GM23338 (cell line): ENCODE measurements around the gene TOP1. TPM values are rescaled to one million over a fixed set of nuclear protein-coding genes. Genes with fewer than 3 reads are reported as not detected.

ENCODE experiments used
- ATAC-seq: fragments of 200-7000 bp; cut with Tn5 transposase; 3 replicates; pipeline ENCODE4 v1.9.1; 2020
- DNase-seq: peaks from one replicate; pipeline ENCODE4 v3.0.0-alpha.2; 2015; ENCODE audit warnings: low spot score
- H2AFZ ChIP-seq: fragments of 200-600 bp; sonication (generic); 2 replicates; pipeline ENCODE4 v1.8.0; 2016; ENCODE audit warnings: antibody characterized with exemption, mild to moderate bottlenecking, moderate library complexity
- H3F3A ChIP-seq: fragments of 200-600 bp; sonication (generic); replicated peaks from 2 replicates; pipeline ENCODE4 v1.8.0; 2017; ENCODE audit warnings: antibody characterized with exemption, mixed run types, low read depth
- H3K27ac ChIP-seq: fragments of 200-600 bp; sonication (generic); 2 replicates; pipeline ENCODE4 v1.6.1; 2016; ENCODE audit warnings: low read depth
- H3K27me3 ChIP-seq: fragments of 200-600 bp; sonication (generic); 2 replicates; pipeline ENCODE4 v1.8.0; 2016; ENCODE audit warnings: mild to moderate bottlenecking, mixed run types, moderate library complexity; ENCODE audit not compliant: insufficient read depth
- H3K36me3 ChIP-seq: fragments of 200-600 bp; sonication (generic); 2 replicates; pipeline ENCODE4 v1.8.0; 2016; ENCODE audit warnings: mild to moderate bottlenecking; ENCODE audit not compliant: insufficient read depth
- H3K4me1 ChIP-seq: fragments of 200-600 bp; sonication (generic); 2 replicates; pipeline ENCODE4 v1.8.0; 2016; ENCODE audit warnings: mild to moderate bottlenecking, moderate library complexity; ENCODE audit not compliant: insufficient read depth
- H3K4me2 ChIP-seq: fragments of 200-600 bp; sonication (generic); 2 replicates; pipeline ENCODE4 v1.7.1; 2017; ENCODE audit warnings: mixed run types
- H3K4me3 ChIP-seq: fragments of 200-600 bp; sonication (generic); 2 replicates; pipeline ENCODE4 v1.6.1; 2016; ENCODE audit warnings: mixed run types
- H3K79me2 ChIP-seq: fragments of 200-600 bp; sonication (generic); replicated peaks from 2 replicates; pipeline ENCODE4 v1.8.0; 2017; ENCODE audit warnings: mild to moderate bottlenecking; ENCODE audit not compliant: insufficient read depth
- H3K9me2 ChIP-seq: fragments of 200-600 bp; sonication (generic); 2 replicates; pipeline ENCODE4 v1.8.0; 2017; ENCODE audit not compliant: insufficient read depth
- H4K20me1 ChIP-seq: fragments of 200-600 bp; sonication (generic); replicated peaks from 2 replicates; pipeline ENCODE4 v1.8.0; 2017; ENCODE audit warnings: mild to moderate bottlenecking; ENCODE audit not compliant: insufficient read depth
- H3K27ac Mint-ChIP-seq: 2 replicates; pipeline ENCODE4 v1.8.0; 2020; ENCODE audit warnings: inconsistent platforms, mild to moderate bottlenecking, moderate library complexity, mixed read lengths
- H3K27me3 Mint-ChIP-seq: 3 replicates; pipeline ENCODE4 v1.8.0; 2022; ENCODE audit warnings: low read depth, mild to moderate bottlenecking, moderate library complexity, mixed read lengths, inconsistent platforms; ENCODE audit not compliant: insufficient read depth, poor library complexity
- H3K36me3 Mint-ChIP-seq: 3 replicates; pipeline ENCODE4 v1.8.0; 2021; ENCODE audit warnings: low read depth, mild to moderate bottlenecking, inconsistent platforms, moderate library complexity, mixed read lengths
- H3K4me1 Mint-ChIP-seq: 3 replicates; pipeline ENCODE4 v1.8.0; 2020; ENCODE audit warnings: mild to moderate bottlenecking, inconsistent platforms, mixed read lengths
- H3K4me3 Mint-ChIP-seq: 3 replicates; pipeline ENCODE4 v1.8.0; 2021; ENCODE audit warnings: moderate library complexity, mild to moderate bottlenecking, inconsistent platforms, mixed read lengths
- H3K9me3 Mint-ChIP-seq: 3 replicates; pipeline ENCODE4 v1.8.0; 2020; ENCODE audit warnings: moderate library complexity, mild to moderate bottlenecking, inconsistent platforms, mixed read lengths
- CREB1 ChIP-seq: fragments of 250-450 bp; sonication (Bioruptor Pico); IDR thresholded peaks from 2 replicates; pipeline ENCODE4 v1.5.0; 2020; ENCODE audit warnings: low read depth, mild to moderate bottlenecking, moderate library complexity
- ETS1 ChIP-seq: IDR thresholded peaks from 2 replicates; pipeline ENCODE4 v1.6.1; 2016; ENCODE audit warnings: antibody characterized with exemption
- EZH2 ChIP-seq: fragments of 200-600 bp; sonication (generic); IDR thresholded peaks from one replicate; pipeline ENCODE4 v1.8.0; 2017; ENCODE audit warnings: antibody characterized with exemption, mild to moderate bottlenecking, low read depth; ENCODE audit not compliant: unreplicated experiment
- JUNB ChIP-seq: IDR thresholded peaks from one replicate; pipeline ENCODE4 v1.6.1; 2016; ENCODE audit warnings: antibody characterized with exemption; ENCODE audit not compliant: unreplicated experiment
- NANOG ChIP-seq: IDR thresholded peaks from 2 replicates; pipeline ENCODE4 v1.6.1; 2016; ENCODE audit warnings: antibody characterized with exemption, borderline replicate concordance
- POLR2AphosphoS5 ChIP-seq: IDR thresholded peaks from 2 replicates; pipeline ENCODE4 v1.6.1; 2016; ENCODE audit warnings: antibody characterized with exemption, low read depth
- STAT1 ChIP-seq: IDR thresholded peaks from one replicate; pipeline ENCODE4 v1.6.1; 2016; ENCODE audit warnings: antibody characterized with exemption; ENCODE audit not compliant: unreplicated experiment
- ZNF114 ChIP-seq: fragments of 250-450 bp; sonication (Bioruptor Pico); IDR thresholded peaks from 2 replicates; pipeline ENCODE4 v1.5.0; 2020; ENCODE audit warnings: mild to moderate bottlenecking, moderate library complexity
- ZNF331 ChIP-seq: fragments of 250-450 bp; sonication (Bioruptor Pico); IDR thresholded peaks from 2 replicates; pipeline ENCODE4 v1.5.0; 2020; ENCODE audit warnings: low read depth, mild to moderate bottlenecking, moderate library complexity
- polyA plus RNA-seq: library from polyadenylated mRNA; unstranded; fragments of >200 nt; fragmentation: Nextera tagmentation; extraction: Ambion mirVana; gene quantifications from 2 replicates; pipeline ENCODE4 v1.2.1, GENCODE V29; 2016
- total RNA-seq: library from RNA; depleted of rRNA; stranded (reverse); fragments of >200 nt; shearing (Covaris generic); gene quantifications from 2 replicates; pipeline ENCODE4 v1.2.3, GENCODE V29; 2014
- TF ChIP-seq, protein P1 (sequence below), 2 experiments: fragments of 200-600 bp in 1 of 2; sonication (generic) in 1 of 2; conservative IDR thresholded peaks; 2 replicates each; pipeline versions ENCODE4 v1.5.1 to v1.6.1; 2016 to 2017; ENCODE audit warnings: antibody characterized with exemption in 2 of 2, low read depth in 2 of 2, mild to moderate bottlenecking in 2 of 2, moderate library complexity in 1 of 2
- TF ChIP-seq, protein P2 (sequence below): IDR thresholded peaks from one replicate; pipeline ENCODE4 v1.6.1; 2018; ENCODE audit warnings: antibody characterized with exemption; ENCODE audit not compliant: unreplicated experiment

TOP1 gene
- total and polyA plus RNA-seq, 2 experiments from 2014 or later: 62.4 to 101 TPM

DNA sequence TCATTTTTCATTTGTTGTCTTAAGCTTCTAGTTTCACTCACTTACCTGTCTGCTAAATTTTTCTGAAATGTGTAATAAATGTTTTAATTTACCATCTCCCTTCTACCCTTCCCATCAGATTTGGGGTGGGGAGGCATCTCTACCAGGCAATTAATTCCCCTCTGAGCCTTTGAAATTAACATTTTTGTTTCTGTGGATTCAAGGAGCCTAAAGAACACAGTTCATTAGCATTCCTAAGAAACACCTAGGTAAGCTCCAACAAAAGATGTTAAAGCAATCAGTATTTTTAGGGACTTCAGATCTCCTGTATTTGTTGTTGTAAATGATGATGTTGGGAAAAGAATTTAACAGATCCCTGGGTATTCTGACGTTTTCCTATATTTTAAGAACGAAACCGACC, 6.6 kb downstream of the TOP1 start:
- Mint-ChIP-seq H3K27me3 (peaks cover 48% of the 10 kb centered on the region), H3K4me3 (no peak overlapping the region), H3K27ac (no peak overlapping the region), H3K36me3 (peaks cover 68% of the 10 kb centered on the region), H3K9me3 (no peaks in the 10 kb centered on the region), H3K4me1 (peaks cover 77% of the 10 kb centered on the region)
- TF ChIP-seq ETS1 (no peak), NANOG (no peak; the same call in 1 of the 2 replicates), JUNB (no peak), ZNF331 (CRISPR knock-in tag) (no peak)
- H3K9me2 ChIP-seq: no peaks in the 10 kb centered on the region
- no peak overlapping the region for H3K4me2 ChIP-seq
- H2AFZ ChIP-seq: no peak overlapping the region
- peaks cover 64% of the 10 kb centered on the region for H3K27me3 ChIP-seq
- H3K27ac ChIP-seq: no peak overlapping the region
- peaks cover 100% of the 10 kb centered on the region for H3K79me2 ChIP-seq
- H3K4me3 ChIP-seq: no peak overlapping the region
- no peaks in the 10 kb centered on the region; the same call in 1 of the 2 replicates for H3K36me3 ChIP-seq
- no peaks in the 10 kb centered on the region for H3F3A ChIP-seq
- H3K4me1 ChIP-seq: peaks cover 33% of the 10 kb centered on the region
- peaks cover 91% of the 10 kb centered on the region for H4K20me1 ChIP-seq
- peak; percentile 53 for DNase-seq
- ATAC-seq: peak; percentile 73

- H3K4me1 ChIP-seq: peaks cover 19% of the 10 kb centered on the region
- peaks cover 100% of the 10 kb centered on the region for H3K79me2 ChIP-seq
- H3K27ac ChIP-seq: no peak overlapping the region
- H3F3A ChIP-seq: no peaks in the 10 kb centered on the region
- H3K9me3 Mint-ChIP-seq: no peaks in the 10 kb centered on the region
- no peak overlapping the region for H3K4me2 ChIP-seq
- DNase-seq: no peak
- no peak overlapping the region for H2AFZ ChIP-seq
- H3K36me3 Mint-ChIP-seq: peaks cover 50% of the 10 kb centered on the region; the same call in 2 of the 3 replicates
- no peaks in the 10 kb centered on the region for H3K9me2 ChIP-seq
- no peak overlapping the region for H3K4me3 Mint-ChIP-seq
- H3K27ac Mint-ChIP-seq: no peak overlapping the region
- H3K36me3 ChIP-seq: no peaks in the 10 kb centered on the region
- H3K4me1 Mint-ChIP-seq: peaks cover 59% of the 10 kb centered on the region
- H3K27me3 ChIP-seq: peaks cover 44% of the 10 kb centered on the region
- peaks cover 86% of the 10 kb centered on the region for H4K20me1 ChIP-seq
- no peak for ATAC-seq
- no peak overlapping the region for H3K4me3 ChIP-seq
- peaks cover 39% of the 10 kb centered on the region for H3K27me3 Mint-ChIP-seq
- TF ChIP-seq STAT1 (no peak), EZH2 (no peak), CREB1 (no peak), ZNF114 (CRISPR knock-in tag) (no peak), POLR2AphosphoS5 (no peak), ETS1 (no peak), JUNB (no peak)
- TF ChIP-seq, protein P1, sequence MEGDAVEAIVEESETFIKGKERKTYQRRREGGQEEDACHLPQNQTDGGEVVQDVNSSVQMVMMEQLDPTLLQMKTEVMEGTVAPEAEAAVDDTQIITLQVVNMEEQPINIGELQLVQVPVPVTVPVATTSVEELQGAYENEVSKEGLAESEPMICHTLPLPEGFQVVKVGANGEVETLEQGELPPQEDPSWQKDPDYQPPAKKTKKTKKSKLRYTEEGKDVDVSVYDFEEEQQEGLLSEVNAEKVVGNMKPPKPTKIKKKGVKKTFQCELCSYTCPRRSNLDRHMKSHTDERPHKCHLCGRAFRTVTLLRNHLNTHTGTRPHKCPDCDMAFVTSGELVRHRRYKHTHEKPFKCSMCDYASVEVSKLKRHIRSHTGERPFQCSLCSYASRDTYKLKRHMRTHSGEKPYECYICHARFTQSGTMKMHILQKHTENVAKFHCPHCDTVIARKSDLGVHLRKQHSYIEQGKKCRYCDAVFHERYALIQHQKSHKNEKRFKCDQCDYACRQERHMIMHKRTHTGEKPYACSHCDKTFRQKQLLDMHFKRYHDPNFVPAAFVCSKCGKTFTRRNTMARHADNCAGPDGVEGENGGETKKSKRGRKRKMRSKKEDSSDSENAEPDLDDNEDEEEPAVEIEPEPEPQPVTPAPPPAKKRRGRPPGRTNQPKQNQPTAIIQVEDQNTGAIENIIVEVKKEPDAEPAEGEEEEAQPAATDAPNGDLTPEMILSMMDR (conservative IDR thresholded peaks at IDR 0.05; ENCODE audit: low read depth in 2 of 2): no peak
- TF ChIP-seq, protein P2, sequence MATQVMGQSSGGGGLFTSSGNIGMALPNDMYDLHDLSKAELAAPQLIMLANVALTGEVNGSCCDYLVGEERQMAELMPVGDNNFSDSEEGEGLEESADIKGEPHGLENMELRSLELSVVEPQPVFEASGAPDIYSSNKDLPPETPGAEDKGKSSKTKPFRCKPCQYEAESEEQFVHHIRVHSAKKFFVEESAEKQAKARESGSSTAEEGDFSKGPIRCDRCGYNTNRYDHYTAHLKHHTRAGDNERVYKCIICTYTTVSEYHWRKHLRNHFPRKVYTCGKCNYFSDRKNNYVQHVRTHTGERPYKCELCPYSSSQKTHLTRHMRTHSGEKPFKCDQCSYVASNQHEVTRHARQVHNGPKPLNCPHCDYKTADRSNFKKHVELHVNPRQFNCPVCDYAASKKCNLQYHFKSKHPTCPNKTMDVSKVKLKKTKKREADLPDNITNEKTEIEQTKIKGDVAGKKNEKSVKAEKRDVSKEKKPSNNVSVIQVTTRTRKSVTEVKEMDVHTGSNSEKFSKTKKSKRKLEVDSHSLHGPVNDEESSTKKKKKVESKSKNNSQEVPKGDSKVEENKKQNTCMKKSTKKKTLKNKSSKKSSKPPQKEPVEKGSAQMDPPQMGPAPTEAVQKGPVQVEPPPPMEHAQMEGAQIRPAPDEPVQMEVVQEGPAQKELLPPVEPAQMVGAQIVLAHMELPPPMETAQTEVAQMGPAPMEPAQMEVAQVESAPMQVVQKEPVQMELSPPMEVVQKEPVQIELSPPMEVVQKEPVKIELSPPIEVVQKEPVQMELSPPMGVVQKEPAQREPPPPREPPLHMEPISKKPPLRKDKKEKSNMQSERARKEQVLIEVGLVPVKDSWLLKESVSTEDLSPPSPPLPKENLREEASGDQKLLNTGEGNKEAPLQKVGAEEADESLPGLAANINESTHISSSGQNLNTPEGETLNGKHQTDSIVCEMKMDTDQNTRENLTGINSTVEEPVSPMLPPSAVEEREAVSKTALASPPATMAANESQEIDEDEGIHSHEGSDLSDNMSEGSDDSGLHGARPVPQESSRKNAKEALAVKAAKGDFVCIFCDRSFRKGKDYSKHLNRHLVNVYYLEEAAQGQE: no peak
These were observed 8.6 kb downstream of the TOP1 start for GRCh38 chr20:41037179-41037578.
